ENCODE results near the gene PTPRM. TPM values are rescaled to one million over a fixed set of nuclear protein-coding genes. Genes with fewer than 3 reads are reported as not detected.

PTPRM gene
- polyA plus RNA-seq, 1 donor (not counting 4 experiments of a cell fraction or from before 2014, with no cell fraction given) = 54.5 TPM

GRCh38 chr18:7577706-7578105 is 10.6 kb downstream of the PTPRM start:
- no peak overlapping the region for H3K4me2 ChIP-seq (ENCODE audit: control insufficient read depth, extremely low read depth, insufficient read depth, low read depth, low read length)

GRCh38 chr18:7579176-7579917 is 12.2 kb downstream of the PTPRM start:
- no peak for DNase-seq (ENCODE audit: low read depth, low spot score)
- Histone ChIP-seq H3K27me3 (ENCODE audit: control insufficient read depth, extremely low read depth, insufficient read depth, low read length) (no peaks in the 10 kb centered on the region), H3K4me1 (ENCODE audit: control insufficient read depth, extremely low read depth, insufficient read depth, low read length) (peaks cover 30% of the 10 kb centered on the region), H2AFZ (ENCODE audit: control insufficient read depth, low read length) (no peak overlapping the region), H3K4me2 (ENCODE audit: control insufficient read depth, extremely low read depth, insufficient read depth, low read depth, low read length) (no peak overlapping the region), H3K4me3 (ENCODE audit: control insufficient read depth in 2 of 3, extremely low read depth in 1 of 3, insufficient read depth in 2 of 3, low read depth in 1 of 3, low read length in 3 of 3) (no peak overlapping the region), H3K9me3 (ENCODE audit: control insufficient read depth, low read depth, low read length) (no peaks in the 10 kb centered on the region), H3K79me2 (ENCODE audit: control insufficient read depth, insufficient read depth, low read length) (peaks cover 21% of the 10 kb centered on the region), H3K9ac (ENCODE audit: control insufficient read depth, extremely low read depth, insufficient read depth, low read length) (no peak overlapping the region), H3K36me3 (ENCODE audit: control insufficient read depth in 2 of 2, extremely low read depth in 1 of 2, insufficient read depth in 2 of 2, low read length in 2 of 2) (no peaks in the 10 kb centered on the region), H4K20me1 (ENCODE audit: control insufficient read depth, extremely low read depth, insufficient read depth, low read length) (no peaks in the 10 kb centered on the region), H3K27ac (ENCODE audit: control insufficient read depth, insufficient read depth, low read length) (no peak overlapping the region), H3K9me1 (ENCODE audit: control insufficient read depth, extremely low read depth, insufficient read depth, low read length) (no peaks in the 10 kb centered on the region)
- no peak for FAIRE-seq
- no peak for TF ChIP-seq CTCF (optimal IDR thresholded peaks at IDR 0.05 in 1 of 3, IDR thresholded peaks at IDR 0.05 in 1 of 3, conservative IDR thresholded peaks at IDR 0.05 in 1 of 3; ENCODE audit: extremely low read depth in 1 of 3, insufficient read depth in 2 of 3, low read length in 3 of 3)
- TF ChIP-seq EZH2 (IDR thresholded peaks at IDR 0.05; ENCODE audit: low read length) = no peak
- dilution Hi-C loops (cut with MboI; ENCODE audit: extremely low pct_ligation_motif_present, low sequenced_read_pairs) = no loop called here

More at GRCh38 chr18:7577706-7578105, 10.6 kb downstream of the PTPRM start:
- H3K4me3 ChIP-seq (ENCODE audit: control insufficient read depth in 2 of 3, extremely low read depth in 1 of 3, insufficient read depth in 2 of 3, low read depth in 1 of 3, low read length in 3 of 3) = no peak overlapping the region
- no peaks in the 10 kb centered on the region for H3K27me3 ChIP-seq (ENCODE audit: control insufficient read depth, extremely low read depth, insufficient read depth, low read length)
- no peak for TF ChIP-seq EZH2 (IDR thresholded peaks at IDR 0.05; ENCODE audit: low read length)
- TF ChIP-seq CTCF (optimal IDR thresholded peaks at IDR 0.05 in 1 of 3, IDR thresholded peaks at IDR 0.05 in 1 of 3, conservative IDR thresholded peaks at IDR 0.05 in 1 of 3; ENCODE audit: extremely low read depth in 1 of 3, insufficient read depth in 2 of 3, low read length in 3 of 3) = no peak
- dilution Hi-C loops (cut with MboI; ENCODE audit: extremely low pct_ligation_motif_present, low sequenced_read_pairs) = no loop called here
- H2AFZ ChIP-seq (ENCODE audit: control insufficient read depth, low read length) = no peak overlapping the region
- no peak overlapping the region for H3K9ac ChIP-seq (ENCODE audit: control insufficient read depth, extremely low read depth, insufficient read depth, low read length)
- peaks cover 2% of the 10 kb centered on the region for H3K9me1 ChIP-seq (ENCODE audit: control insufficient read depth, extremely low read depth, insufficient read depth, low read length)
- no peak overlapping the region for H3K27ac ChIP-seq (ENCODE audit: control insufficient read depth, insufficient read depth, low read length)
- no peak for FAIRE-seq
- peaks cover 30% of the 10 kb centered on the region for H3K4me1 ChIP-seq (ENCODE audit: control insufficient read depth, extremely low read depth, insufficient read depth, low read length)
- H3K79me2 ChIP-seq (ENCODE audit: control insufficient read depth, insufficient read depth, low read length) = peaks cover 27% of the 10 kb centered on the region
- H4K20me1 ChIP-seq (ENCODE audit: control insufficient read depth, extremely low read depth, insufficient read depth, low read length) = no peaks in the 10 kb centered on the region
- DNase-seq (ENCODE audit: low read depth, low spot score) = no peak
- H3K36me3 ChIP-seq (ENCODE audit: control insufficient read depth in 2 of 2, extremely low read depth in 1 of 2, insufficient read depth in 2 of 2, low read length in 2 of 2) = no peaks in the 10 kb centered on the region
- no peaks in the 10 kb centered on the region for H3K9me3 ChIP-seq (ENCODE audit: control insufficient read depth, low read depth, low read length)
